Heart left ventricle (tissue), 13 donors: ENCODE data around the gene CCDC7.

Source experiments
- POLR2A ChIP-seq, 2 donors: fragments of 450-650 bp; IDR thresholded peaks; one replicate each; pipeline ENCODE4 v1.6.1; 2017; ENCODE audit warnings: antibody characterized with exemption in 2 of 2, mild to moderate bottlenecking in 2 of 2, moderate library complexity in 2 of 2
- TF ChIP-seq, protein P1 (sequence below), 12 donors: fragments of 200-600 bp; sonication (generic) in 4 of 12; IDR thresholded peaks; one replicate each; pipeline versions ENCODE4 v1.5.0 to v1.8.0; 2018 to 2022; ENCODE audit warnings: antibody characterized with exemption in 12 of 12, mild to moderate bottlenecking in 5 of 12
- donor health status: ischemic (EF 13 %, LVEDD 7.1; RV severe dilation, severe dysfunction).
- donor health status: DM: no; HTN: yes; CAD: no.
- donor health status: DM: no; HTN: no; CAD: no.
- donor health status: ischemic (EF 25% LVEDD 6.9; RV normal size, moderate dysfunction).
- donor health status: ischemic (EF 25% LVEDD 5.7; RV mildly dilated, moderate dysfunction).
- donor health status: ischemic (EF 35%, LVEDD 5.7; RV mildly dilated, moderate dysfunction).
- donor health status: nonischemic (EF 11% LVEDD 7.7; RV severe dilation, severe dysfunction).
- donor health status: DM: yes; HTN: yes; CAD: no.
- donor health status: PGD.
- donor health status: ischemic (EF 29% LVEDD 5.4; RV normal size, mild dysfunction).
- donor health status: nonischemic (EF 23%, LVEDD 6.1; RV moderate dilation, normal function).

DNA sequence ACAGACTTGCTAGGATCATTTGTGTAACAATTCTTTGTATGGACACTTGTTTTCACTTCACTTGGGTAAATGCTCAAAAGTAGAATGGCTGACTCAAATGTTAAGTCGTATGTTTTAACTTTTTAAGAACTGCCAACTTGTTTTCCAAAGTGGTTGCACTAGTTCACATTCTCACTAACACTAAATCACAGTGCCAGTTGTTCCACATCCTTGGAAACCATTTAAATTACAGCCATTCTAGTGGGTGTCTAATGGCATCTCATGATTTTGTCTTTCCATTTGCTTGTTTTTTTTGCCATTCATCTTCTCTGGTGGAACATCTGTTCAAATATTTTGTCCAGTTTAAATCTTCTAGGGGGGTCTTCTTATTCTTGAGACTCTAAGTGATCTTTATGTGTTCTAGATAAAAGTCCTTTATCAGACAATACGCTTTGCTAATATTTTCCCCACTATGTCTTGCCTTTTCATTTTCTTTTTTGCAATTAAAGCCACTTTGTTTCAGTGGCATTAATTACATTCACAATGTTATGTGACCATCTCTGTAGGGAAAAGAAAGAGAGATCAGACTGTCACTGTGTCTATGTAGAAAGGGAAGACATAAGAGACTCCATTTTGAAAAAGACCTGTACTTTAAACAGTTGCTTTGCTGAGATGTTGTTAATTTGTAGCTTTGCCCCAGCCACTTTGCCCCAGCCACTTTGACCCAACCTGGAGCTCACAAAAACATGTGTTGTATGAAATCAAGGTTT lies 448.1 kb downstream of the CCDC7 start:
- no peak for TF ChIP-seq POLR2A (IDR thresholded peaks at IDR 0.05)
- TF ChIP-seq, protein P1, sequence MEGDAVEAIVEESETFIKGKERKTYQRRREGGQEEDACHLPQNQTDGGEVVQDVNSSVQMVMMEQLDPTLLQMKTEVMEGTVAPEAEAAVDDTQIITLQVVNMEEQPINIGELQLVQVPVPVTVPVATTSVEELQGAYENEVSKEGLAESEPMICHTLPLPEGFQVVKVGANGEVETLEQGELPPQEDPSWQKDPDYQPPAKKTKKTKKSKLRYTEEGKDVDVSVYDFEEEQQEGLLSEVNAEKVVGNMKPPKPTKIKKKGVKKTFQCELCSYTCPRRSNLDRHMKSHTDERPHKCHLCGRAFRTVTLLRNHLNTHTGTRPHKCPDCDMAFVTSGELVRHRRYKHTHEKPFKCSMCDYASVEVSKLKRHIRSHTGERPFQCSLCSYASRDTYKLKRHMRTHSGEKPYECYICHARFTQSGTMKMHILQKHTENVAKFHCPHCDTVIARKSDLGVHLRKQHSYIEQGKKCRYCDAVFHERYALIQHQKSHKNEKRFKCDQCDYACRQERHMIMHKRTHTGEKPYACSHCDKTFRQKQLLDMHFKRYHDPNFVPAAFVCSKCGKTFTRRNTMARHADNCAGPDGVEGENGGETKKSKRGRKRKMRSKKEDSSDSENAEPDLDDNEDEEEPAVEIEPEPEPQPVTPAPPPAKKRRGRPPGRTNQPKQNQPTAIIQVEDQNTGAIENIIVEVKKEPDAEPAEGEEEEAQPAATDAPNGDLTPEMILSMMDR (IDR thresholded peaks at IDR 0.05), result no peak
